PC-3 (cell line): ENCODE data around the gene TEF. TPM values are rescaled to one million over a fixed set of nuclear protein-coding genes. Genes with fewer than 3 reads are reported as not detected.

Experiments
- ATAC-seq: fragments of 200-7000 bp; cut with Tn5 transposase; 2 replicates; pipeline ENCODE4 v1.9.1; 2020; ENCODE audit warnings: mild to moderate bottlenecking, moderate library complexity
- BruUV-seq: library from RNA; stranded (reverse); fragments of 400-500 nt; replicated peaks from 2 replicates; lab custom pipeline; 2021; lab: Mats Ljungman, UMichigan
- CTCF ChIA-PET: fragments of 300-600 bp; sonication (Branson Sonifier 250); formaldehyde crosslinking; loops from one replicate; lab custom pipeline; 2022; ENCODE audit warnings: antibody characterized with exemption; lab: Charles Lee
- POLR2A ChIA-PET: fragments of 300-600 bp; sonication (Branson Sonifier 250); formaldehyde crosslinking; loops from one replicate; lab custom pipeline; 2022; ENCODE audit warnings: antibody characterized with exemption; ENCODE audit not compliant: unreplicated experiment; lab: Charles Lee
- DNase-seq: peaks from one replicate; pipeline ENCODE4 v3.0.0-alpha.2; 2015
- H2AFZ ChIP-seq: fragments of 300-600 bp; sonication (generic); 2 replicates; pipeline ENCODE4 v1.6.0; 2016; ENCODE audit warnings: antibody characterized with exemption, low read length
- H3F3A ChIP-seq: fragments of 300-600 bp; sonication (generic); one replicate; pipeline ENCODE4 v1.6.0; 2017; ENCODE audit warnings: antibody characterized with exemption, low read length, control low read depth, mild to moderate bottlenecking; ENCODE audit not compliant: unreplicated experiment
- H3K27ac ChIP-seq: fragments of 300-600 bp; sonication (generic); 2 replicates; pipeline ENCODE4 v1.5.1; 2016; ENCODE audit warnings: mild to moderate bottlenecking, low read length
- H3K27me3 ChIP-seq: fragments of 300-600 bp; sonication (generic); 2 replicates; pipeline ENCODE4 v1.6.1; 2016; ENCODE audit warnings: low read length, mixed read lengths
- H3K36me3 ChIP-seq: fragments of 300-600 bp; sonication (generic); 2 replicates; pipeline ENCODE4 v1.6.1; 2016; ENCODE audit warnings: low read depth, mixed run types, low read length, mixed read lengths
- H3K4me1 ChIP-seq: fragments of 300-600 bp; sonication (generic); 2 replicates; pipeline ENCODE4 v1.5.1; 2016; ENCODE audit warnings: low read length; ENCODE audit not compliant: insufficient read depth
- H3K4me2 ChIP-seq: fragments of 300-600 bp; sonication (generic); 2 replicates; pipeline ENCODE4 v1.6.0; 2016; ENCODE audit warnings: low read length
- H3K4me3 ChIP-seq: fragments of 300-600 bp; sonication (generic); 2 replicates; pipeline ENCODE4 v1.5.1; 2016; ENCODE audit warnings: mild to moderate bottlenecking, low read length, mixed read lengths
- H3K79me2 ChIP-seq: fragments of 300-600 bp; sonication (generic); 2 replicates; pipeline ENCODE4 v1.6.1; 2017; ENCODE audit warnings: low read length, mixed read lengths
- H3K9ac ChIP-seq: fragments of 300-600 bp; sonication (generic); 2 replicates; pipeline ENCODE4 v1.6.0; 2016; ENCODE audit warnings: mild to moderate bottlenecking, low read length
- H3K9me2 ChIP-seq: fragments of 300-600 bp; sonication (generic); replicated peaks from 2 replicates; pipeline ENCODE4 v1.6.1; 2016; ENCODE audit warnings: mixed run types, low read length, mixed read lengths
- H3K9me3 ChIP-seq: fragments of 300-600 bp; sonication (generic); 2 replicates; pipeline ENCODE4 v1.6.1; 2016; ENCODE audit warnings: low read length, mixed read lengths
- H4K20me1 ChIP-seq: fragments of 300-600 bp; sonication (generic); 2 replicates; pipeline ENCODE4 v1.6.1; 2016; ENCODE audit warnings: low read length, mixed read lengths
- CTCF ChIP-seq: fragments of 300-600 bp; sonication (generic); conservative IDR thresholded peaks from 2 replicates; pipeline ENCODE4 v1.5.1; 2017; ENCODE audit warnings: antibody characterized with exemption, low read depth, mild to moderate bottlenecking, low read length
- EZH2 ChIP-seq: fragments of 300-600 bp; sonication (generic); IDR thresholded peaks from one replicate; pipeline ENCODE4 v1.6.1; 2017; ENCODE audit warnings: antibody characterized with exemption, mild to moderate bottlenecking, low read length; ENCODE audit not compliant: unreplicated experiment
- EZH2phosphoT487 ChIP-seq: fragments of 300-600 bp; sonication (generic); IDR thresholded peaks from 2 replicates; pipeline ENCODE4 v1.6.1; 2018; ENCODE audit warnings: mild to moderate bottlenecking, antibody characterized with exemption, low read length, borderline replicate concordance
- intact Hi-C: fragments of 100-400 bp; cut with micrococcal nuclease; formaldehyde crosslinking; loops from 2 replicates; pipeline ENCODE4 v1.9.0; 2023
- total RNA-seq: library from RNA; depleted of rRNA; stranded (reverse); fragments of >200 nt; gene quantifications from 2 replicates; pipeline ENCODE4 v1.2.3, GENCODE V29; 2014

TEF gene
- total RNA-seq, 1 experiment from 2014 or later, result 4.0 TPM

GRCh38 chr22:41446639-41447434 is 65.1 kb downstream of the TEF start, which contains the start of gene TOB2:
TSS of gene TOB2 (minus strand) at chr22:41446801. CDS start at chr22:41437345, 9,456 bp downstream.
- H3K9ac ChIP-seq, result peak within 1 kb of the TSS; percentile 97
- peak; percentile 39 for ATAC-seq
- H3K79me2 ChIP-seq, result peaks cover 51% of the 10 kb centered on the region
- intact Hi-C loops, result no loop called here
- ChIA-PET POLR2A (interaction anchor here (0.5 to 1.3 kb wide), 5 partner anchors 21 to 488 kb away, joined by 3 to 12 read pairs (median 6); partner anchors contain the start of genes PHF5A and TEF), CTCF (interaction anchor here (0.6 kb wide), 1 partner anchor 156 kb away, joined by 3 read pairs; no protein-coding TSS in a partner anchor)
- H3F3A ChIP-seq, result no peaks in the 10 kb centered on the region
- TF ChIP-seq EZH2phosphoT487, result no peak
- no peak for TF ChIP-seq CTCF
- TF ChIP-seq EZH2, result no peak
- H3K4me2 ChIP-seq, result peak within 1 kb of the TSS; percentile 77
- H3K36me3 ChIP-seq, result peaks cover 4% of the 10 kb centered on the region; the same call in 1 of the 2 replicates
- peak within 1 kb of the TSS; percentile 84 for H2AFZ ChIP-seq
- DNase-seq, result peak; percentile 87
- peak within 1 kb of the TSS; percentile 82 for H3K4me3 ChIP-seq
- H3K27ac ChIP-seq, result peak within 1 kb of the TSS; percentile 92
- H3K9me3 ChIP-seq, result no peaks in the 10 kb centered on the region
- H3K9me2 ChIP-seq, result no peaks in the 10 kb centered on the region
- H3K4me1 ChIP-seq, result peaks cover 4% of the 10 kb centered on the region; the same call in 1 of the 2 replicates
- BruUV-seq, result TSS peak; percentile 80
- H4K20me1 ChIP-seq, result peaks cover 17% of the 10 kb centered on the region
- no peaks in the 10 kb centered on the region for H3K27me3 ChIP-seq

GRCh38 chr22:41447435-41448188 is 65.9 kb downstream of the TEF start:
- Histone ChIP-seq H3K4me3 (peak overlapping the region; percentile 82), H2AFZ (peak overlapping the region; percentile 84), H3K27me3 (no peaks in the 10 kb centered on the region), H3K79me2 (peaks cover 44% of the 10 kb centered on the region), H3K9me2 (no peaks in the 10 kb centered on the region), H4K20me1 (peaks cover 14% of the 10 kb centered on the region), H3K4me1 (peaks cover 4% of the 10 kb centered on the region; the same call in 1 of the 2 replicates), H3K9ac (peak overlapping the region; percentile 97), H3K36me3 (peaks cover 4% of the 10 kb centered on the region; the same call in 1 of the 2 replicates), H3K4me2 (peak overlapping the region; percentile 77), H3K9me3 (no peaks in the 10 kb centered on the region), H3K27ac (peak overlapping the region; percentile 92), H3F3A (no peaks in the 10 kb centered on the region)
- intact Hi-C loops, result loop anchor here (1.0 kb wide), 1 partner anchor 21 kb away; the partner anchor contains the start of gene PHF5A
- ChIA-PET CTCF (interaction anchor here (0.6 to 0.9 kb wide), 2 partner anchors 44 to 88 kb away, joined by 4 to 9 read pairs; no protein-coding TSS in a partner anchor), POLR2A (interaction anchor here (0.5 to 1.1 kb wide), 6 partner anchors 21 to 1403 kb away, joined by 3 to 19 read pairs (median 8); partner anchors contain the start of genes ACO2 and PHF5A)
- TF ChIP-seq CTCF (no peak), EZH2 (no peak), EZH2phosphoT487 (no peak)
- no TSS peak for BruUV-seq
- DNase-seq, result peak; percentile 48
- peak; percentile 16 for ATAC-seq
